GM19099 (cell line): ENCODE measurements around the gene SPATA21.

Source experiments
- POLR2A ChIP-seq: IDR thresholded peaks from 3 replicates; pipeline ENCODE4 v1.6.1; 2011; ENCODE audit warnings: low read depth; ENCODE audit not compliant: insufficient read length; ENCODE audit errors: extremely low read depth

SPATA21 gene

DNA sequence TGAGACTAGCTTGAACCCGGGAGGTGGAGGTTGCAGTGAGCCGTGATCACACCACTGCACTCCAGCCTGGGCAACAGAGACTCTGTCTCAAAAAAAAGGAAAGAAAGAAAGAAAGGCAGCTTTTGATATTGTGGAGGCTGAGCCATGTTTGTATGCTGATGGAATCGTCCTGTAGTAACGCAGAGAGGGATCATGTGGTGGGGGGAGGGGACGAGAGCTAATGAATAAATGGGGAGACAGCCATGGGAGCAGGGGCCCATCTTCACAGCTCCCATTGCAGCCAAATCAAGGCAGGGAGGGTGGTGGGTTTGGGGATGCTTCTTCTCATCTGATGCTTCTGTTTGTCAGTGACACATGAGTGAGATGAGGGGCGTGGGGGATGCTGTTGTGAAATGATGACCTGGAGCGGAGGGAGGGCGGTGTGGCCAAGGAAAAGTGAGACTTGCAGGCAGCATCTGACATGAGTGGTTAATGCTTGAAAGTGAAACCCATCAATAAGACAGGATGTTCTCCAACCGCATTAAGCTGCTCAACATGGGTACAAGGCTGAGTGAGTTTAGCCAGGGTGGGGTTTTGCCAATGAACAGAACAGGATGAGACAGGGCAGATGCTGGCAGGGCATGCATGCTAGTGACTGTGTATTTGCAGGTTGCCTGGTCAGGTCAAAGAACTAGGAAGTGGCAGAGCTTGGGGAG, 16.7 kb downstream of the SPATA21 start:
- TF ChIP-seq POLR2A: peak; percentile 32

DNA sequence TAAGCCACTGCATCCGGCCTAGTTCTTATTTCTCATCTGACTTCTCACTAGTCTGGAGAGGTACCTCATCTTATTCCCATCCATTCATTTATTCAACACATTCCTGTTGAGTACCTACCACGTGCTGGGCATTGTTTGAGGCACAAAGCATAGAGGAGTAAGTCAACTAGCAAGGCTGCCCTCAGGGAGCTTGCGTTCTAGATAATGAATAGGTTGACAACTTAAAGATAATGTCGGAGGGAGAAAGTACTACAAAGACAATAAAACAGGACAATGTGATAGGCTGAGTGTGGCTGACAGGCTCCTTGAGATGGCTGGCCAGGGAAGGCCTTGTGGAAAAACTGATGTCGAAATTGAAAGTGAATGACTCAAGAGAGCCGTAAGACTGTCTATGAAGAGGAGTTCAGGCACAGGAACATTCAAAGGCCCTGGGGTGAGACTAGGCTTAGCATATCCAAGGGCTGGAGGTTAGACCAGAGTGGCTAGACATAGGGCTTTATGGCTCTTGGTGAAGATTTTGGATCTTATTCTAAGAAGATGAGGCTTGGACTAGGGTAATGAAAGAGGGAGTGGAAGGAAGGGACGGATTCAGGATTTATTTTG, 18.3 kb downstream of the SPATA21 start:
- TF ChIP-seq POLR2A: no peak

DNA sequence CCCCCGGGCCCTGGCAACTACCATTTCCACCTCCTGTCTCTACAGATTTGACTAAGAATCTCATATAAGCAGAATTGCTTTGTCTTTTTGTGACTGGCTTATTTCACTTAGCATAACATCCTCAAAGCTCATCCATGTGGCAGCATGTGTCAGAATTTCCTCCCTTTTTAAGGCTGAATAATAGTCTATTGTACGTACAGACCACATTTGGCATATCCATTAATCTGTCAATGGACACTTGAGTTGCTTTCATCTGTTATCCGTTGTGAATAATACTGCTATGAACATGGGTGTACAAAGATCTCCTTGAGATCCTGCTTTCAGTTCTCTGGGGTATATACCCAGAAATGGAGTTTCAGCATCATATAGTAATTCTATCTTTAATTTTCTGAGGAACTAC, 24.0 kb downstream of the SPATA21 start:
- TF ChIP-seq POLR2A: no peak

DNA sequence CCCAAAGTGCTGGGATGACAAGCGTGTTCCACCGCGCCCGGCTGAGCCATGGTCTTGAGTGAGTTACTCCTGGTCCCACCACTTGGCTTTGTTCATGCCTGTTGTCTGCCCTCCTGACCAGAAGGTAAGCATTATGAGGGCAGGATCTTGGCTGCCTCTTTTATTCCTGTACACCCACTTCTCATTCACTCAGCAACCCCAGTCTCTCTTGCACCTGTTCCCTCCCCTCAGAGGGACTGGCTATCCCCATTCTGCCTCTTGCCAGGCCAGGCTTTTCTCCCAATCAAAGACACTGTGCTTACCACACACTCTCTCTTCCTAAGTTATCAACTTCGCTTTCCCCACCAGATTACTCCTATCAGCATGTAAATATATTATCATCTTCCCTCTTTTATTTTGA, 26.4 kb downstream of the SPATA21 start:
- TF ChIP-seq POLR2A: no peak

DNA sequence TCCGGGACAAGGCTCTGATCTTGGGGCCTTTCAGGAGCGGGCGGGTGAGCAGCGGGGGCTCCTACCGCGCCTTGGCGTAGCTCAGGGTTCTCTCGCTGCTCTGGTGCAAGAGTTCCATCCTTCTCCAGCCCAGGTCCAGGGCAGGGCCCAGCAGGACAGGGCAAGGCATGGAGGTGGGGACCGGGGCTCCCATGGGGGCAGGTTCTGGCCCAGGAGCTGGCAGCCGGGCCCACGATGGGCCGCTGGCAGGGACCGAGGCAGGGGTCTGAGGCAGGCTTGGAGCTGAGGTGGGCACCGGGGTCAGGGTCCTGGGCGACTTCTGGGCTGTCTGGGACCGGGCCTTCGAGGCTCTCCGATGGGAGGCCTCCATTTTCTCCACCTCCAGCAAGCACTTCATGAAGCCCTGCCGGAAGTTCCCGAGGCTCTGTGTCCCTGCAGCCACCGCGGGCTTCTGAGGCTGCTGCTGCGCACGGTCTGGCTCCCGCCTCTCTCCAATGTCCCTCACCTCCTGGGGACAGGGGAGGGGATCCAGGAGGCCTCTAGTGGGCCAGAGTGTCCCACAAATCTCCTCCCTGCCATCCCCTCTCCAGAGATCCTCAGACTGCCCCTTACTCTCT, 27.6 kb downstream of the SPATA21 start:
- TF ChIP-seq POLR2A: no peak

DNA sequence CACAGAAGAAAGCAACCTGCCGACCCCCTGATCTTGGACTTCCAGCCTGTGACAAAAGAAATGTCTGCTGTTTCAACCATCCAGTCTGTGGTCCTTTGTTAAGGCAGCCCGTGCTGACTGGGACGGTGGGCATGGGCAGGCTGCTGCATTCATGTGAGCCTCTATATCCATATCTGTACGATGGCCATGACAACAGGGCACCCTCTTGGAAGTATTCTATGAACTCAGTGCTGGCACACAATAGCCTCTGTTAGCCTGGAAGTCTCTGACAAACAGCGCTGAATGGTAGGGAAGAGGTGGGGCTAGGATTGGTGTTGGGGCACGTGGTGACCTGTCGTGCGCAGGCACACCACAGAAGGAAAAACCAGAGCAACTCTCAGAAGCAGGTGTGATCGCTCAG, 30.4 kb downstream of the SPATA21 start:
- no peak for TF ChIP-seq POLR2A

DNA sequence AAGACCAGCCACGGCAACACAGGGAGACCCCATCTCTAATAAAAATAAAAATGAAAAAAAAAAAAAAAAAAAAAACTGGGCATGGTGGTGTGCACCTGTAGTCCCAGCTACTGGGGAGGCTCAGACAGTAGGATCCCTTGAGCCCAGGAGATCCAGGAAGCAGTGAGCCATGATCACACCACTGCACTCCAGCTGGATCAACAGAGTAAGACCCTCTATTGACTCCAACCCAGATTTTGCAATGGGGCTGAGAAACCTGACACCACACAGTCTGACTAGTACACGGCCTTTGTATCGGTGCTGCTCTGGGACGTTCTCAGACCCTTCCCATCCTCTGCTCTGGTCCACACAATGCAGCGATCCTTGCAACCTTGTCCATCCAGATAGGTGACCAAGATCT, 31.8 kb downstream of the SPATA21 start:
- TF ChIP-seq POLR2A: no peak

DNA sequence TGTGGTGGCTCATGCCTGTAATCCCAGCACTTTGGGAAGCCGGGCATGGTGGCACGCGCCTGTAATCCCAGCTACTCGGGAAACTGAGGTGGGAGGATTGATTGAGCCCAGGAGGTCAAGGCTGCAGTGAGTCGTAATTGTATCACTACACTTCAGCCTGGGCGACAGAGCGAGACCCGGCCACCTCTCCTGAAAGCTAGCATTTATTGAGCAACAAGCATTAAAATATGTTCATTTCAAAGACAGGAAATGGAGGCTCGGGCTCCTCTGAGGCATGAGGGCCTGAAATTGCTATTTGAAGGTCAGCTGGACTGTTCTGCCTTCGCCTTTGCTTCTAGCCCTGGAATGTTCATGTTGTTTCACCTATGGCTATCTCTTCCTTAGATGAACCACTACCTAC, 34.5 kb downstream of the SPATA21 start:
- TF ChIP-seq POLR2A: no peak

DNA sequence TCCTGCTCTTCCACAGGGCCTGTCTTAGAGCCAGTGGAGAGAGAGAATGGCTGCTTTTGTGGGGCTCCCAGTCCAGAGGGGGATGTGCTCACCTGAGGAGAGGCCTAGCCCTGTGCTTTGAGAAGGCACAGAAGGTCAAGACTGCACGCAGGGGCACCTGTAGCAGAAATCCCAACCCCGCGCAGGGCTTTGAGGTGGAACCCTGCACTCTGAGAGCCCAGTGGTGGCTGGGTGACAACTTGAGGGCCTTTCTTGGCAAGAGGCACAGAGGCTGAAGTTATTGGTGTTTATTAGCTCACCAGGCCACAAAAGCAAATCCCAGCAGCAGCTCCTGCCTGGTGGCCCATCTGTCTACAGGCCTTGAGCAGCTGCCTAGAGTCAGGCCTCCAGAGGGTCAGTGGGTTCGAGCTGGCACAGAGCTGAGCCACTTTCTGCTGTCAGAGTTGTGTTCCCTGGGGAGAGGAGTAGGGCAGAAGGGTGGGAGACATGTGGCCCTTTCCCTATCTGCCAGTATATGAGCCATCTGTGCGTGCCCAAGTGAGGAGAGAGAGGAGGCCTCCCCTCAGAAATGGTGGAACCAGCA, 38.8 kb downstream of the SPATA21 start:
- no peak for TF ChIP-seq POLR2A

DNA sequence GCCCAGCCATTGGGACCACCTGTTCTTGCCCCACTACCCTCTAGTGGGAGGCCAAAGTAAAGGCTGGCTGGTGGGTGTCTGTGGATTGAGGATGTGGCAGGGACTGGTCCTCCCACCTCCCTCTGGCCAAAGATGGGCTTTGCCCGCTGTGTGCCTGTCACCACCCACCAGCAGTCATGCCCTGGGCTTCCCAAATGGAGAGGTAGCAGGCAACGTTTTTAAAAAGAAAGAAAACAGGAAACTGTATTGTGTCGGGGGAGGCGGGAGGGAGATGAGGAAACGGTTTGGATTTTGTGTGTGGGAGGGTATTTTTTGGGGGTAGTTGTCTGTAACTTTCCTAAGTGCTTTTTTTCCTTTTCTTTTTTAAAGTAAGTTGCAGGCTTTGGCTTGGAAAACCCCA, 40.1 kb downstream of the SPATA21 start:
- no peak for TF ChIP-seq POLR2A

DNA sequence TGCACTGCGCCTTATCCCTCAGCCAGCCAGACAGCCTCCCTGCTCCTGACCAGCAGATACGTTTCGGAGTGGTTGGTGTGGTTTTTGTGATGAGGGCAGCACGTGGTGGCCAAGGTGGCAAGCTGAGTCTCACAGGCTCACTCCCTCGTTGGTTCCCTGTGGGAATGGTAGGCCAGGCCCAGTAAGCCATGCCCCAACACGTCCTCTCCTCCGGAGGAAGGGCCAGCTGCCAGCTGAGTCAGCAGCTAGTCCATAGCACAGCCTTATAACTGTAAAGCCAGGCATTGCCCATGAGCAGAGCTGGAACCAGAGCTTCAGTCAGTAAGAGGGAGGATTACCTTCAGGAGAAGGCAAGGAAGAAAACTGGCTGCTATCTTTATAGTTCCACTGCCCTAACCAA, 40.6 kb downstream of the SPATA21 start:
- TF ChIP-seq POLR2A: no peak

DNA sequence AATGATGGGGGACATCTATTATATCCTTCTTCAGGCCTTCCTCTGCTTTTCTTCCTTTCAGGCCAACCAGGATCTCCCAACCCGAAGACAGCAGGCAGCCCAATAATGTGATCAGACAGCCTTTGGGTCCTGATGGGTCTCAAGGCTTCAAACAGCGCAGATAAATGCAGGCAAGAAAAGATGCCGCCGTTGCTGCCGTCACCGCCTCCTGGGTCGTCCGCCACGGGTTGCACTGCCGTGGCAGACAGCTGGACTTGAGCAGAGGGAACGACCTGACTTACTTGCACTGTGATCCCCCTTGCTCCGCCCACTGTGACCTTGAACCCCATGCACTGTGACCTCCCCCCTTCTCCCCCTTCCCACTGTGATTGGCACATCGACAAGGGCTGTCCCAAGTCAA, 42.2 kb downstream of the SPATA21 start:
- no peak for TF ChIP-seq POLR2A

DNA sequence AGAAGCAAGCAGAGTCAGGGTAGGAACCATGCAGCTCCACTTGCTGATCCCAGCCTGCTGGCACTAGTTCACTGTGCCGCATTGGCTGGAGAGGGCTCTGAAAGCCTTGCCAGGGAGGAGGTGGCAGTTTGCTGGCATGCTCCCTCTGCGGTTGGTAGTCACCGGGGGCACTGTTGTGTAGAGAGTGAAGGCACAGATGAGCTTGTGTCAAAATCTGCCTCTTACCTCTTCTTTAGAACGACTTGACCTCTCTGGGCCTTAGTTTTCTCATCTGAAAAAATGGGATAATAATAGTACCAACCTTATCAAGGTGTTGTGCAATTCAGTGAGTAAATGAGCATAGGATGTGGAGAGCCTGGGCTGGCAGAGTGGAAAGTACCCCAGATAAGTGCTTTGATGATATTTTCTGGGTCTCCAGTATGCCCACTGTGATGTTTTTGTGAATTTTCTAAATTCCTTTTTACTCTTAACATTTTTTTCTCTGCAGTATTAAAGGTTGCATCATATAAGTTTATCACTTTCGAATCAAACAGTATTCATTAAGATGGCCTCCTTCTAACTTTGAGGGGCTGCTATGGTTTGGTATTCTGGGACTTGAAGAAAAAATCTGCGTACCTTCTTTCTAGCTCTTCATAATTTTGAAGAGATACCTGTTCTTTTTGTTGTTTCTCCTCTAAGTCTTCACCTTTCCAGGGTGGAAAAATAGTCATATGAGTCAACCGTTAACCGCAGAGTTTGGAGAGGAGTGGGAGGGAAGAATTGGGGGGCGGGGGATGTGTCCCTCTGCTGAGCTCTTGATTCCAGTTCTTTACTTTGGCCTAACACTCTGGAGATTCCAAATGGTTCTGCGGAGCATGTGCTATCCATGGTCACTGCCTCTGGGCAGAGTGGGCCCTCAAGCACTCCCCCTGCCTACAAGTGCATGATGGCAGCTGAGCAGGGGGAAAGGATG, 43.4 kb downstream of the SPATA21 start:
- no peak for TF ChIP-seq POLR2A

DNA sequence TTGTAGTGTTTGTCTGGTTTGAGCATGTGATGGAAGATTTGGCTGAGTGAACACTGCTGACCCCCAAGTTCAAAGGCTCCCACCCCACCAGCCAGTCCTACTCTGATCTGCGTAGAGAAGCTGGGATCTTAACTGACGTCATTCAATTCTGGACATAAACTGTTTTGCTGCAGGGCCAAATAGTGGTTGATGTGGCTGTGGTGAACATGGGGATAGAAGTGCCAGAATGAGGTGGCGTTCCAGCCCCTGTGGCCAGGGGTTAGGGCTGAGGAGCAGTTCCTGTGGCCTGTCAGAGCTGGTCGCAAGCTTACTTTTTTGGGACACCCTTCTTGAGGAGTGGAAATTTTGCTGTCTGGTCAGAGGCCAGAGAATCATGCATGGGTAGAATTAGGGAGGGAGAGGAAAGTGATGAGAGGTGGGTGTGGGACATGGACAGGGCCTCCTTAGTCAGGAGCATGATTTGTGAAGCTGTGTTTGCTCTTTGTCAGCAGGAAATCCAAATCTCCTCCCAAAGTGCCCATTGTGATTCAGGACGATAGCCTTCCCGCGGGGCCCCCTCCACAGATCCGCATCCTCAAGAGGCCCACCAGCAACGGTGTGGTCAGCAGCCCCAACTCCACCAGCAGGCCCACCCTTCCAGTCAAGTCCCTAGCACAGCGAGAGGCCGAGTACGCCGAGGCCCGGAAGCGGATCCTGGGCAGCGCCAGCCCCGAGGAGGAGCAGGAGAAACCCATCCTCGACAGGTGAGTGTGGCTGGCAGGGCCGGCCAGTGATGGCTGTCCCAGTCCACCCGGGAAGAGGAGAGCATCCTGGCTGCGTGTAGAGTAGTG, 44.3 kb downstream of the SPATA21 start:
- no peak for TF ChIP-seq POLR2A
